GM12878 (cell line): Measurements from ENCODE around the gene ASGR2. TPM values are rescaled to one million over a fixed set of nuclear protein-coding genes. Genes with fewer than 3 reads are reported as not detected.

Source experiments
- ATAC-seq: fragments of 200-7000 bp; cut with Tn5 transposase; 3 replicates; pipeline ENCODE4 v1.9.1; 2020; ENCODE audit warnings: mild to moderate bottlenecking, moderate library complexity
- BruUV-seq: library from RNA; stranded (reverse); fragments of 400-500 nt; replicated peaks from 2 replicates; lab custom pipeline; 2021; lab: Mats Ljungman, UMichigan
- CTCF ChIA-PET: fragments of 300-600 bp; sonication (Branson Sonifier 250); formaldehyde crosslinking; extraction: SDS; loops from one replicate; lab custom pipeline; 2021; ENCODE audit warnings: inconsistent platforms; lab: Yijun Ruan, JAX
- POLR2A ChIA-PET: fragments of 350-600 bp; formaldehyde crosslinking; extraction: SDS; loops from one replicate; lab custom pipeline; 2021; ENCODE audit warnings: inconsistent platforms; lab: Charles Lee
- RAD21 ChIA-PET: fragments of 300-600 bp; sonication (Branson Sonifier 250); formaldehyde crosslinking; loops from one replicate; lab custom pipeline; 2023; ENCODE audit warnings: antibody characterized with exemption; ENCODE audit not compliant: unreplicated experiment; lab: Charles Lee
- SMC1A ChIA-PET: fragments of 300-600 bp; sonication (Branson Sonifier 250); formaldehyde crosslinking; loops from one replicate; lab custom pipeline; 2023; ENCODE audit not compliant: unreplicated experiment, uncharacterized antibody; lab: Charles Lee
- DNase-seq: peaks from one replicate; pipeline ENCODE4 v3.0.0-alpha.2; 2011; ENCODE audit warnings: low read depth, low spot score
- FAIRE-seq: peaks from 3 replicates; lab custom pipeline; 2011; peaks lifted over from hg19 to GRCh38; lab: Jason Lieb, UNC
- H2AFZ ChIP-seq: 2 replicates; pipeline ENCODE4 v1.6.0; 2011; ENCODE audit warnings: low read depth, low read length, control low read depth; ENCODE audit not compliant: control insufficient read depth
- H3K27ac ChIP-seq: 2 replicates; pipeline ENCODE4 v1.5.1; 2011; ENCODE audit warnings: control low read depth; ENCODE audit not compliant: control insufficient read depth, insufficient read depth
- H3K27me3 ChIP-seq, 2 experiments: replicated peaks in 1 of 2; 2 replicates each; pipeline versions ENCODE4 v1.6.0 to v1.6.1; 2011; ENCODE audit warnings: low read length in 1 of 2; ENCODE audit not compliant: control insufficient read depth in 2 of 2, insufficient read depth in 2 of 2
- H3K36me3 ChIP-seq, 2 experiments: 2 replicates each; pipeline ENCODE4 v1.5.1; 2011; ENCODE audit warnings: low read length in 1 of 2; ENCODE audit not compliant: control insufficient read depth in 2 of 2, insufficient read depth in 2 of 2
- H3K4me1 ChIP-seq: 2 replicates; pipeline ENCODE4 v1.6.1; 2011; ENCODE audit warnings: mild to moderate bottlenecking, low read length, moderate library complexity, mixed read lengths; ENCODE audit not compliant: control insufficient read depth, insufficient read depth
- H3K4me2 ChIP-seq: 2 replicates; pipeline ENCODE4 v1.6.0; 2011; ENCODE audit warnings: control low read depth; ENCODE audit not compliant: control insufficient read depth, insufficient read depth
- H3K4me3 ChIP-seq: fragments of 200-600 bp; sonication (generic); 2 replicates; pipeline ENCODE4 v1.5.1; 2016
- H3K79me2 ChIP-seq: 2 replicates; pipeline ENCODE4 v1.6.0; 2011; ENCODE audit warnings: low read length; ENCODE audit not compliant: control insufficient read depth, insufficient read depth
- H3K9ac ChIP-seq: 2 replicates; pipeline ENCODE4 v1.8.0; 2011; ENCODE audit warnings: low read length, control low read depth, mixed read lengths; ENCODE audit not compliant: control insufficient read depth, insufficient read depth
- H3K9me3 ChIP-seq: replicated peaks from 3 replicates; pipeline ENCODE4 v1.5.1; 2011; ENCODE audit warnings: mild to moderate bottlenecking, low read length; ENCODE audit not compliant: control insufficient read depth, insufficient read depth
- H4K20me1 ChIP-seq: 2 replicates; pipeline ENCODE4 v1.6.0; 2011; ENCODE audit not compliant: control insufficient read depth, insufficient read depth
- HDGF ChIP-seq: fragments of 450-650 bp; IDR thresholded peaks from 2 replicates; pipeline ENCODE4 v1.6.1; 2016; ENCODE audit warnings: antibody characterized with exemption
- NFIC ChIP-seq: IDR thresholded peaks from 2 replicates; pipeline ENCODE4 v1.6.1; 2012; ENCODE audit warnings: low read depth, mild to moderate bottlenecking, inconsistent platforms, low read length, moderate library complexity
- NR2C2 ChIP-seq: IDR thresholded peaks from 2 replicates; pipeline ENCODE4 v1.6.1; 2011; ENCODE audit warnings: borderline replicate concordance, low read depth; ENCODE audit not compliant: control insufficient read depth, insufficient read length
- ZBTB4 ChIP-seq: fragments of 450-650 bp; formaldehyde crosslinking; IDR thresholded peaks from 2 replicates; pipeline ENCODE4 v1.4.0; 2022; ENCODE audit warnings: mild to moderate bottlenecking, moderate library complexity
- WGBS: methylation state at CpG from one replicate; pipeline ENCODE4 v1.1.6; 2016; ENCODE audit warnings: low lambda C conversion rate; ENCODE audit not compliant: insufficient replicate concordance, insufficient coverage; ENCODE audit errors: missing lambda C conversion rate; 5-methylcytosine and 5-hydroxymethylcytosine counted together
- in situ Hi-C: fragments of 300-500 bp; cut with MboI; formaldehyde crosslinking; loops from 9 replicates; pipeline ENCODE4 v1.14.3; 2018; ENCODE audit warnings: mixed read lengths
- intact Hi-C: fragments of 100-400 bp; cut with micrococcal nuclease; formaldehyde crosslinking; loops from one replicate; pipeline ENCODE4 v1.14.2; 2022; ENCODE audit not compliant: unreplicated experiment
- polyA plus RNA-seq, 11 experiments: library from polyadenylated mRNA; depleted of rRNA in 4 of 11; unstranded in 6 of 11; stranded (reverse) in 5 of 11; fragments of >200 nt; fragmentation: Nextera tagmentation in 4 of 11; fragmentation: Illumina TruSeq in 1 of 11; extraction: Ambion mirVana in 4 of 11; extraction: Trizol in 1 of 11; gene quantifications; 1 replicate in 1 of 11; 2 replicates in 10 of 11; pipeline versions ENCODE4 v1.2.1 to v1.2.3, GENCODE V29; 2011 to 2016; ENCODE audit warnings: inconsistent platforms in 2 of 11, missing spikeins in 2 of 11, low read depth in 1 of 11
- total RNA-seq, 4 experiments: library from RNA; depleted of rRNA in 3 of 4; stranded (reverse); fragments of >200 nt in 3 of 4; fragmentation: Illumina TruSeq in 1 of 4; extraction: Trizol in 1 of 4; gene quantifications; 2 replicates each; pipeline versions ENCODE4 v1.2.1 to v1.2.3, GENCODE V29; 2013 to 2021

ASGR2 gene
- total and polyA plus RNA-seq, 10 of the 15 experiments (the other 5 are each of a cell fraction or from before 2014, with no cell fraction given), result not detected

- in situ Hi-C loops, result no loop called here
- WGBS, result 63% methylated on average over 10 of the region's 10 CpGs
Measured at GRCh38 chr17:7108560-7108925, 6.1 kb downstream of the ASGR2 start.

More at GRCh38 chr17:7108560-7108925, 6.1 kb downstream of the ASGR2 start:
- FAIRE-seq, result no peak
- H3K27me3 ChIP-seq, result no peaks in the 10 kb centered on the region
- no peak for ATAC-seq
- H3K9ac ChIP-seq, result no peak overlapping the region
- no peak overlapping the region for H3K27ac ChIP-seq
- no peaks in the 10 kb centered on the region for H3K9me3 ChIP-seq
- CTCF ChIA-PET, result no interaction called here
- no peak overlapping the region for H3K4me3 ChIP-seq
- no peak overlapping the region for H2AFZ ChIP-seq
- no TSS peak for BruUV-seq
- RAD21 ChIA-PET, result no interaction called here
- intact Hi-C loops, result no loop called here
- H3K4me1 ChIP-seq, result peaks cover 7% of the 10 kb centered on the region
- POLR2A ChIA-PET, result interaction anchor here (1.2 kb wide), 1 partner anchor 73 kb away, joined by 3 read pairs; the partner anchor contains the start of gene SLC16A13
- H3K4me2 ChIP-seq, result no peak overlapping the region
- DNase-seq, result no peak
- H3K79me2 ChIP-seq, result no peaks in the 10 kb centered on the region
- SMC1A ChIA-PET, result no interaction called here
- no peaks in the 10 kb centered on the region for H4K20me1 ChIP-seq
- TF ChIP-seq ZBTB4, result no peak
- TF ChIP-seq NR2C2, result no peak
- no peak for TF ChIP-seq NFIC
- no peak for TF ChIP-seq HDGF
- TF ChIP-seq, all 136 proteins: peak for 0
- H3K36me3 ChIP-seq, result no peaks in the 10 kb centered on the region
